HEK293T (cell line): ENCODE measurements around the gene SPSB4.

Experiments used
- CTCF ChIA-PET: fragments of 350-600 bp; formaldehyde crosslinking; extraction: SDS; loops from one replicate; lab custom pipeline; 2021; ENCODE audit warnings: antibody characterized with exemption, inconsistent platforms; lab: Yijun Ruan, JAX
- POLR2A ChIA-PET: fragments of 350-600 bp; formaldehyde crosslinking; extraction: SDS; loops from one replicate; lab custom pipeline; 2020; ENCODE audit warnings: antibody characterized with exemption, inconsistent platforms; lab: Yijun Ruan, JAX
- DNase-seq: peaks from one replicate; pipeline ENCODE4 v3.0.0; 2012; ENCODE audit warnings: mixed read lengths; ENCODE audit errors: extremely low spot score
- ARNT ChIP-seq: fragments of 450-650 bp; IDR thresholded peaks from 2 replicates; pipeline ENCODE4 v1.6.1; 2017; ENCODE audit warnings: mild to moderate bottlenecking
- BHLHE40 ChIP-seq: fragments of 450-650 bp; IDR thresholded peaks from 2 replicates; pipeline ENCODE4 v1.6.1; 2016; ENCODE audit warnings: mild to moderate bottlenecking, moderate library complexity, borderline replicate concordance
- CTBP1 ChIP-seq: fragments of 450-650 bp; IDR thresholded peaks from 2 replicates; pipeline ENCODE4 v1.6.1; 2016; ENCODE audit warnings: borderline replicate concordance
- ELF4 ChIP-seq: fragments of 450-650 bp; IDR thresholded peaks from 2 replicates; pipeline ENCODE4 v1.6.1; 2017; ENCODE audit warnings: antibody characterized with exemption
- FOXA1 ChIP-seq: fragments of 450-650 bp; IDR thresholded peaks from 2 replicates; pipeline ENCODE4 v1.6.1; 2016; ENCODE audit warnings: mild to moderate bottlenecking
- FOXK2 ChIP-seq: fragments of 450-650 bp; IDR thresholded peaks from 2 replicates; pipeline ENCODE4 v1.6.1; 2016; ENCODE audit warnings: mild to moderate bottlenecking
- FOXM1 ChIP-seq: fragments of 450-650 bp; IDR thresholded peaks from 2 replicates; pipeline ENCODE4 v1.6.1; 2017; ENCODE audit warnings: mild to moderate bottlenecking, borderline replicate concordance
- HDGF ChIP-seq: fragments of 450-650 bp; IDR thresholded peaks from 2 replicates; pipeline ENCODE4 v1.6.1; 2017; ENCODE audit warnings: antibody characterized with exemption, borderline replicate concordance
- L3MBTL2 ChIP-seq: fragments of 450-650 bp; conservative IDR thresholded peaks from 2 replicates; pipeline ENCODE4 v1.6.1; 2016; ENCODE audit warnings: mild to moderate bottlenecking
- LEF1 ChIP-seq: fragments of 450-650 bp; IDR thresholded peaks from 2 replicates; pipeline ENCODE4 v1.6.1; 2017; ENCODE audit warnings: mild to moderate bottlenecking, borderline replicate concordance
- NFRKB ChIP-seq: fragments of 450-650 bp; IDR thresholded peaks from 2 replicates; pipeline ENCODE4 v1.6.1; 2016; ENCODE audit warnings: mild to moderate bottlenecking, moderate library complexity
- SP1 ChIP-seq: fragments of 450-650 bp; IDR thresholded peaks from 2 replicates; pipeline ENCODE4 v1.6.1; 2017
- SUZ12 ChIP-seq: fragments of 450-650 bp; IDR thresholded peaks from 2 replicates; pipeline ENCODE4 v1.6.1; 2016; ENCODE audit warnings: mild to moderate bottlenecking
- TARDBP ChIP-seq: fragments of 450-650 bp; IDR thresholded peaks from 2 replicates; pipeline ENCODE4 v1.6.1; 2016
- ZNF384 ChIP-seq: fragments of 450-650 bp; IDR thresholded peaks from 2 replicates; pipeline ENCODE4 v1.6.1; 2016
- TF ChIP-seq, protein P1 (sequence below): fragments of 450-650 bp; IDR thresholded peaks from 2 replicates; pipeline ENCODE4 v1.6.1; 2016

Gene SPSB4

DNA sequence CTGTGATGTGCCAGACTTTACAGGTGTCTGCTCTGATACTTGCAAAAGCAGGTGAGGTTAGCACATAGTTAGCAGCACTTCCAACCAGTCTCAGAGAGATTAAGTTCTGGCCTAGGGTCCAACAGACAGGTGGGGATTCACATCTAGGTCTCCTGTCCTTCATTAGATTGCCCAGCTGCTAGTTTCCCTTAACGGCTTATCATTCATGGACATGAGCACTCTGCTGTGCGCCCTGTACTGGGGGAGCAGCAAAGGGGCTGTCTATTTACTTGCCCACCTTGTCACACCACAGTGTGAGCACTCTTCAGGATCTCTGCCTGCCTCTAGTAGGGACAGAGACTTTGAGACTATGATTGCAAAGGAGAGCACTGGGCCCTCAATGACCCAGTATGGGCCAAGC lies 8.7 kb downstream of the SPSB4 start:
- no peak for DNase-seq
- ChIA-PET CTCF (no interaction called here), POLR2A (no interaction called here)
- no peak for TF ChIP-seq LEF1
- TF ChIP-seq SUZ12 = no peak
- TF ChIP-seq BHLHE40 = no peak
- no peak for TF ChIP-seq ARNT
- TF ChIP-seq FOXK2 = no peak
- TF ChIP-seq, protein P1, sequence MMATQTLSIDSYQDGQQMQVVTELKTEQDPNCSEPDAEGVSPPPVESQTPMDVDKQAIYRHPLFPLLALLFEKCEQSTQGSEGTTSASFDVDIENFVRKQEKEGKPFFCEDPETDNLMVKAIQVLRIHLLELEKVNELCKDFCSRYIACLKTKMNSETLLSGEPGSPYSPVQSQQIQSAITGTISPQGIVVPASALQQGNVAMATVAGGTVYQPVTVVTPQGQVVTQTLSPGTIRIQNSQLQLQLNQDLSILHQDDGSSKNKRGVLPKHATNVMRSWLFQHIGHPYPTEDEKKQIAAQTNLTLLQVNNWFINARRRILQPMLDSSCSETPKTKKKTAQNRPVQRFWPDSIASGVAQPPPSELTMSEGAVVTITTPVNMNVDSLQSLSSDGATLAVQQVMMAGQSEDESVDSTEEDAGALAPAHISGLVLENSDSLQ = no peak
- no peak for TF ChIP-seq L3MBTL2
- TF ChIP-seq HDGF = no peak
- TF ChIP-seq ZNF384 = no peak
- no peak for TF ChIP-seq TARDBP
- TF ChIP-seq FOXM1 = no peak
- TF ChIP-seq NFRKB = no peak
- no peak for TF ChIP-seq CTBP1
- no peak for TF ChIP-seq ELF4
- no peak for TF ChIP-seq FOXA1
- TF ChIP-seq SP1 = no peak

DNA sequence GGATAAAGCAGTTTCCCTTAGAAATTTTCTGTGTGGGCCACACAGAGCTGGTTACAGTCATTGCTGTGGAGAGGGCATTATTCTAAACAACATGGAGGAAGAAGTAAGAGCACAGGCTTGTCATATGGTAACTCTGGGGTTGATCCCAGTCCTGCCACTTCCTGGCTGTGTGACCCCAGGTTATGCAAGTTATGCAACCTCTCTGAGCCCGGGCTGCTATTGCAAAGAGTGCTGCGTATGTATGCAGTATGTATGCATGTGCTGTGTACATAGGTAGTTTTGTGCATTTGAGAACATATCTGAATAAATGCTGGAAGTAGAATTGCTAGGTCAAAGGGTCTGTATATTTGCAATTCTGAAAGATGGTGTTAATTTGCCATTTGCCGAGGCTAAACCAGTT lies 9.2 kb downstream of the SPSB4 start:
- ChIA-PET CTCF (no interaction called here), POLR2A (interaction anchor here (1.7 kb wide), 1 partner anchor 9 kb away, joined by 7 read pairs; the partner anchor contains the start of gene SPSB4)
- DNase-seq = no peak
- TF ChIP-seq FOXK2 (no peak), BHLHE40 (no peak), TARDBP (no peak), ELF4 (no peak)

DNA sequence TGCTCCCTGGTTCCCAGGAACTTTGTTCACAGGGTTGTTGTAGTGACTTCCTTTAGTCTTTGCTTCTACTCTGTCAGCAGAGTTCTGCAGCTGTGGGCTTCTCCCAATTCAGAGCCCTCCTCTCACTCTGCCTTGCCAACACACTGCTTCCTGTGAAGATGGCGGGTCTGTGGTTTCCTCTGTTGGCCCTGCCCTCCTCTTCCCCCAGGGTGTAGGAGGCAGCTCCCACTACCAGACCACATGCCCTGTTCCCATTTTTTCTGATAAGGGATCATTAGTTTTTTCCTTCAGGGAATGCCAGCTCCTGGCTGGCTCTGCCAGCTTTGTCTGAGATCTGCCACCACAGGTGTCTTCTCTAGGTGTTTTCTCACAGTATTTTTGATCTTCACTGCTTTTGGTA lies 12.7 kb downstream of the SPSB4 start:
- TF ChIP-seq L3MBTL2 = no peak
- no peak for TF ChIP-seq ARNT
- TF ChIP-seq BHLHE40 = no peak
- no peak for TF ChIP-seq NFRKB
- TF ChIP-seq ZNF384 = no peak
- no peak for TF ChIP-seq FOXA1
- no peak for TF ChIP-seq LEF1
- no peak for TF ChIP-seq CTBP1
- no peak for TF ChIP-seq ELF4
- TF ChIP-seq HDGF = no peak
- TF ChIP-seq, protein P1 = no peak
- no peak for TF ChIP-seq FOXM1
- no peak for TF ChIP-seq FOXK2
- no peak for TF ChIP-seq SUZ12
- no peak for TF ChIP-seq SP1
- TF ChIP-seq TARDBP = no peak
- no peak for DNase-seq
- POLR2A ChIA-PET = no interaction called here
- CTCF ChIA-PET = interaction anchor here (1.2 kb wide), 1 partner anchor 13 kb away, joined by 5 read pairs; the partner anchor contains the start of gene SPSB4

DNA sequence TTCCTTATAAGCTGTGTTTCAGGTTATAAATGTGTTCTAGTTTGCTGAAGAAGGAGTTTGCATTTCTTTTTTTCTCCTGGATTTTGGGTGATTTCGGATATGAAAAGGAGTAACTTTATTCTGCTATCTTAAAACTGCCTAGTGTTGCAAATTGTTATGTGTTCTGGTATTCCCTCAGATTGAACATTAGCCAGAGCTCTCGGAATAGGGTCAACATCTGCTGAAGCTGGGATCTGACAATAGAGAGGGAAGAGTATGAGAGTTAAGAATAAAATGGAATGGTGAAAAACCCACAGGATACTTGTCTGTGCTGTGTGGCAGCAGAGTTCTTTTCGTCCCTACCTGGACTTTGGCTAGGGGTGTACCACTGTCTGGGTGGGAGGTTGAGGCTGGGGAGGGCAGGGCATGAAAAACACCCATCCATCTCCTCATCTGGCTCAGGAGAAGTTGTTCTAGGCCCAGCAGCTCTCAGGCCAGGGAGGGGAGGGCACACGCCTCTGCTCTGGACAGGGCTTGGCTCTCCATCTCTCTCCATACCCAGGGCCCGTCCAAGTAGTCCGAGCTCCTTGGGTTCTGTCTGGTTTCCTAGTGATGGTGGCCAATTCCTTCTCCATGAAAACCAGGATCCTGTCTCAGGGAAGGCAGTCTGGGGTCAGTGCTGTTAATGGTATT lies 13.2 kb downstream of the SPSB4 start:
- ChIA-PET POLR2A (interaction anchor here (0.6 kb wide), 1 partner anchor 565 kb away, joined by 3 read pairs; no protein-coding TSS in a partner anchor), CTCF (interaction anchor here (1.2 kb wide), 1 partner anchor 14 kb away, joined by 5 read pairs; the partner anchor contains the start of gene SPSB4)
- no peak for DNase-seq
- TF ChIP-seq L3MBTL2 (no peak), HDGF (no peak), TARDBP (no peak), SP1 (no peak), FOXK2 (no peak), NFRKB (no peak), CTBP1 (no peak)
- TF ChIP-seq, protein P1 = no peak

DNA sequence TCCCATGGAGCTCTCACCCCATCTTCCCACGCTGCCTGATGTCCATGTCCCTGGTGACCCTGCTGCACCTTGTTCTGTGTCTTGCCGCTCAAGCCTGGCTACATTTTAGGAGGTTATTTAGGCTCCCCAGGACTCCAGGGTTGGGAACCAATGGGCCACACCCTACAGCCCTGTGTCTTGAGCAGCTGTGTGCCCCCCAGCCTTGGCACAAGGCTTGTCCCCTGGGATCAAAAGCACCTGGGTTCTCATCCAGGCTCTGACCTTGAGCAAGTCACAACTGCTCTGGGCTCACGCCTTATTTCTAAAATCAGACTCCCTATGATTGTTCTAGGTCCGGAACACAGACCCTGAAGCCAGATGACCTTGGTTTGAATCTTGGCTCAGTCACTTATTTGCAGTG lies 14.1 kb downstream of the SPSB4 start:
- TF ChIP-seq FOXM1 = no peak
- TF ChIP-seq NFRKB = no peak
- TF ChIP-seq TARDBP = no peak
- TF ChIP-seq CTBP1 = no peak
- TF ChIP-seq ZNF384 = no peak
- no peak for TF ChIP-seq FOXA1
- no peak for TF ChIP-seq ELF4
- no peak for TF ChIP-seq FOXK2
- TF ChIP-seq, protein P1 = no peak
- no peak for TF ChIP-seq SUZ12
- no peak for TF ChIP-seq L3MBTL2
- TF ChIP-seq LEF1 = no peak
- TF ChIP-seq HDGF = no peak
- TF ChIP-seq BHLHE40 = no peak
- TF ChIP-seq SP1 = no peak
- no peak for TF ChIP-seq ARNT
- ChIA-PET CTCF (interaction anchor here (1.2 kb wide), 1 partner anchor 15 kb away, joined by 5 read pairs; the partner anchor contains the start of gene SPSB4), POLR2A (interaction anchor here (0.6 kb wide), 1 partner anchor 566 kb away, joined by 3 read pairs; no protein-coding TSS in a partner anchor)
- DNase-seq = no peak
